Omental fat pad (tissue), 4 donors: ENCODE data around the gene ACAN. TPM values are rescaled to one million over a fixed set of nuclear protein-coding genes. Genes with fewer than 3 reads are reported as not detected.
A peak's percentile ranks its signal among the peaks of the same experiment; 100 is the strongest.

Source experiments
- ATAC-seq: fragments of 150-250 bp; one replicate; pipeline ENCODE4 v1.9.1; 2016; ENCODE audit warnings: mild to moderate bottlenecking, moderate library complexity; ENCODE audit not compliant: low FRiP score
- DNase-seq: peaks from one replicate; pipeline ENCODE4 v3.0.0-alpha.2; 2019; ENCODE audit warnings: low spot score
- CTCF ChIP-seq, 3 donors: fragments of 450-650 bp; IDR thresholded peaks; one replicate each; pipeline ENCODE4 v1.5.1; 2016 to 2017; ENCODE audit warnings: antibody characterized with exemption in 3 of 3, mild to moderate bottlenecking in 3 of 3, moderate library complexity in 2 of 3
- total RNA-seq, 4 donors: library from RNA; depleted of rRNA; stranded (reverse); fragments of >200 nt; gene quantifications; one replicate each; pipeline ENCODE4 v1.1.0, GENCODE V29; 2016

ACAN gene
- total RNA-seq, 4 donors from 2014 or later, result 0.06 to 0.12 TPM; not detected in 2

- no peak for DNase-seq
- TF ChIP-seq CTCF (IDR thresholded peaks at IDR 0.05), result no peak
- no peak for ATAC-seq
Measured at GRCh38 chr15:88828791-88829190, 25.6 kb downstream of the ACAN start.

- no peak for DNase-seq
- no peak for ATAC-seq
- no peak for TF ChIP-seq CTCF (IDR thresholded peaks at IDR 0.05)
Measured at GRCh38 chr15:88830016-88830415, 26.8 kb downstream of the ACAN start.

- DNase-seq (no peak), ATAC-seq (no peak)
- TF ChIP-seq CTCF (IDR thresholded peaks at IDR 0.05), result no peak
Measured at GRCh38 chr15:88832820-88833730, 29.8 kb downstream of the ACAN start.

GRCh38 chr15:88833731-88834100 is 30.5 kb downstream of the ACAN start:
- DNase-seq, result no peak
- TF ChIP-seq CTCF (IDR thresholded peaks at IDR 0.05), result no peak
- no peak for ATAC-seq

- TF ChIP-seq CTCF (IDR thresholded peaks at IDR 0.05), result peak in 1 of 3 donors; percentile 9
- ATAC-seq, result peak; percentile 43
- no peak for DNase-seq
Measured at GRCh38 chr15:88834211-88834812, 31.1 kb downstream of the ACAN start.

- DNase-seq (no peak), ATAC-seq (no peak)
- TF ChIP-seq CTCF (IDR thresholded peaks at IDR 0.05), result no peak
Measured at GRCh38 chr15:88835119-88835518, 31.9 kb downstream of the ACAN start.

GRCh38 chr15:88835646-88836045 is 32.4 kb downstream of the ACAN start:
- TF ChIP-seq CTCF (IDR thresholded peaks at IDR 0.05), result no peak
- DNase-seq (no peak), ATAC-seq (no peak)
